ENCODE measurements around the gene ZP2.

Gene ZP2

GRCh38 chr16:21218153-21218552 lies 6.8 kb upstream of the ZP2 start:
- peaks cover 2 to 10% of the 10 kb centered on the region in 2 donors for H3K4me1 ChIP-seq (ENCODE audit: control insufficient read depth in 2 of 2, insufficient read depth in 2 of 2, low read length in 2 of 2)
- no peaks in the 10 kb centered on the region for H3K27me3 ChIP-seq (ENCODE audit: control insufficient read depth in 2 of 2, insufficient read depth in 2 of 2, low read length in 2 of 2)
- H3K9me3 ChIP-seq (ENCODE audit: control insufficient read depth in 2 of 2, low read length in 2 of 2): no peaks in the 10 kb centered on the region

GRCh38 chr16:21217121-21217520 lies 5.7 kb upstream of the ZP2 start:
- Histone ChIP-seq H3K9me3 (ENCODE audit: control insufficient read depth in 2 of 2, low read length in 2 of 2) (no peaks in the 10 kb centered on the region), H3K27ac (ENCODE audit: low read depth in 2 of 2, low read length in 2 of 2) (no peak overlapping the region), H3K9ac (ENCODE audit: low read depth in 1 of 2, low read length in 2 of 2) (no peak overlapping the region), H3K27me3 (ENCODE audit: control insufficient read depth in 2 of 2, insufficient read depth in 2 of 2, low read length in 2 of 2) (no peaks in the 10 kb centered on the region), H3K4me1 (ENCODE audit: control insufficient read depth in 2 of 2, insufficient read depth in 2 of 2, low read length in 2 of 2) (peaks cover 2 to 4% of the 10 kb centered on the region in 2 donors), H3K4me3 (ENCODE audit: low read length in 2 of 2) (no peak overlapping the region), H3K36me3 (ENCODE audit: control insufficient read depth in 2 of 2, insufficient read depth in 2 of 2, low read length in 2 of 2) (no peaks in the 10 kb centered on the region)

More at GRCh38 chr16:21218153-21218552, 6.8 kb upstream of the ZP2 start:
- Histone ChIP-seq H3K9ac (ENCODE audit: low read depth in 1 of 2, low read length in 2 of 2) (no peak overlapping the region), H3K36me3 (ENCODE audit: control insufficient read depth in 2 of 2, insufficient read depth in 2 of 2, low read length in 2 of 2) (no peaks in the 10 kb centered on the region), H3K27ac (ENCODE audit: low read depth in 2 of 2, low read length in 2 of 2) (no peak overlapping the region), H3K4me3 (ENCODE audit: low read length in 2 of 2) (no peak overlapping the region)

GRCh38 chr16:21214086-21214485 lies 2.7 kb upstream of the ZP2 start:
- Histone ChIP-seq H3K36me3 (ENCODE audit: control insufficient read depth in 2 of 2, insufficient read depth in 2 of 2, low read length in 2 of 2) (no peaks in the 10 kb centered on the region), H3K27me3 (ENCODE audit: control insufficient read depth in 2 of 2, insufficient read depth in 2 of 2, low read length in 2 of 2) (peaks cover 0 to 4% of the 10 kb centered on the region in 2 donors), H3K27ac (ENCODE audit: low read depth in 2 of 2, low read length in 2 of 2) (no peak overlapping the region)

GRCh38 chr16:21208446-21209230 lies 2.7 kb downstream of the ZP2 start:
- no peak overlapping the region for H3K27ac ChIP-seq (ENCODE audit: low read depth in 2 of 2, low read length in 2 of 2)
- H3K27me3 ChIP-seq (ENCODE audit: control insufficient read depth in 2 of 2, insufficient read depth in 2 of 2, low read length in 2 of 2): peaks cover 0 to 4% of the 10 kb centered on the region in 2 donors
- no peaks in the 10 kb centered on the region for H3K36me3 ChIP-seq (ENCODE audit: control insufficient read depth in 2 of 2, insufficient read depth in 2 of 2, low read length in 2 of 2)
- H3K4me3 ChIP-seq (ENCODE audit: low read length in 2 of 2): no peak overlapping the region
- no peak overlapping the region for H3K9ac ChIP-seq (ENCODE audit: low read depth in 1 of 2, low read length in 2 of 2)
- no peaks in the 10 kb centered on the region for H3K9me3 ChIP-seq (ENCODE audit: control insufficient read depth in 2 of 2, low read length in 2 of 2)
- H3K4me1 ChIP-seq (ENCODE audit: control insufficient read depth in 2 of 2, insufficient read depth in 2 of 2, low read length in 2 of 2): no peaks in the 10 kb centered on the region

More at GRCh38 chr16:21214086-21214485, 2.7 kb upstream of the ZP2 start:
- Histone ChIP-seq H3K4me3 (ENCODE audit: low read length in 2 of 2) (no peak overlapping the region), H3K9me3 (ENCODE audit: control insufficient read depth in 2 of 2, low read length in 2 of 2) (no peaks in the 10 kb centered on the region), H3K4me1 (ENCODE audit: control insufficient read depth in 2 of 2, insufficient read depth in 2 of 2, low read length in 2 of 2) (no peaks in the 10 kb centered on the region), H3K9ac (ENCODE audit: low read depth in 1 of 2, low read length in 2 of 2) (no peak overlapping the region)

GRCh38 chr16:21206550-21206949 lies 4.8 kb downstream of the ZP2 start:
- H3K4me3 ChIP-seq (ENCODE audit: low read length in 2 of 2): no peak overlapping the region
- no peaks in the 10 kb centered on the region for H3K4me1 ChIP-seq (ENCODE audit: control insufficient read depth in 2 of 2, insufficient read depth in 2 of 2, low read length in 2 of 2)
- no peaks in the 10 kb centered on the region for H3K9me3 ChIP-seq (ENCODE audit: control insufficient read depth in 2 of 2, low read length in 2 of 2)

GRCh38 chr16:21205303-21205702 lies 6.1 kb downstream of the ZP2 start:
- H3K27me3 ChIP-seq (ENCODE audit: control insufficient read depth in 2 of 2, insufficient read depth in 2 of 2, low read length in 2 of 2): peaks cover 0 to 4% of the 10 kb centered on the region in 2 donors
- H3K36me3 ChIP-seq (ENCODE audit: control insufficient read depth in 2 of 2, insufficient read depth in 2 of 2, low read length in 2 of 2): no peaks in the 10 kb centered on the region
- no peaks in the 10 kb centered on the region for H3K9me3 ChIP-seq (ENCODE audit: control insufficient read depth in 2 of 2, low read length in 2 of 2)
- peaks cover 0 to 4% of the 10 kb centered on the region in 2 donors for H3K4me1 ChIP-seq (ENCODE audit: control insufficient read depth in 2 of 2, insufficient read depth in 2 of 2, low read length in 2 of 2)
- no peak overlapping the region for H3K4me3 ChIP-seq (ENCODE audit: low read length in 2 of 2)
- H3K9ac ChIP-seq (ENCODE audit: low read depth in 1 of 2, low read length in 2 of 2): no peak overlapping the region
- no peak overlapping the region for H3K27ac ChIP-seq (ENCODE audit: low read depth in 2 of 2, low read length in 2 of 2)

More at GRCh38 chr16:21206550-21206949, 4.8 kb downstream of the ZP2 start:
- H3K9ac ChIP-seq (ENCODE audit: low read depth in 1 of 2, low read length in 2 of 2): no peak overlapping the region
- peaks cover 0 to 4% of the 10 kb centered on the region in 2 donors for H3K27me3 ChIP-seq (ENCODE audit: control insufficient read depth in 2 of 2, insufficient read depth in 2 of 2, low read length in 2 of 2)
- H3K36me3 ChIP-seq (ENCODE audit: control insufficient read depth in 2 of 2, insufficient read depth in 2 of 2, low read length in 2 of 2): no peaks in the 10 kb centered on the region
- no peak overlapping the region for H3K27ac ChIP-seq (ENCODE audit: low read depth in 2 of 2, low read length in 2 of 2)

- Histone ChIP-seq H3K36me3 (ENCODE audit: control insufficient read depth in 2 of 2, insufficient read depth in 2 of 2, low read length in 2 of 2) (no peaks in the 10 kb centered on the region), H3K27ac (ENCODE audit: low read depth in 2 of 2, low read length in 2 of 2) (no peak overlapping the region), H3K9ac (ENCODE audit: low read depth in 1 of 2, low read length in 2 of 2) (no peak overlapping the region), H3K9me3 (ENCODE audit: control insufficient read depth in 2 of 2, low read length in 2 of 2) (no peaks in the 10 kb centered on the region), H3K4me3 (ENCODE audit: low read length in 2 of 2) (no peak overlapping the region), H3K4me1 (ENCODE audit: control insufficient read depth in 2 of 2, insufficient read depth in 2 of 2, low read length in 2 of 2) (peaks cover 10 to 14% of the 10 kb centered on the region in 2 donors), H3K27me3 (ENCODE audit: control insufficient read depth in 2 of 2, insufficient read depth in 2 of 2, low read length in 2 of 2) (peaks cover 0 to 2% of the 10 kb centered on the region in 2 donors)
Observed at GRCh38 chr16:21203155-21203797, 8.1 kb downstream of the ZP2 start.

GRCh38 chr16:21199607-21200218 lies 11.7 kb downstream of the ZP2 start:
- Histone ChIP-seq H3K9ac (ENCODE audit: low read depth in 1 of 2, low read length in 2 of 2) (peak overlapping the region; percentile 16 to 38), H3K36me3 (ENCODE audit: control insufficient read depth in 2 of 2, insufficient read depth in 2 of 2, low read length in 2 of 2) (no peaks in the 10 kb centered on the region), H3K27ac (ENCODE audit: low read depth in 2 of 2, low read length in 2 of 2) (peak overlapping the region; percentile 62 to 78), H3K4me1 (ENCODE audit: control insufficient read depth in 2 of 2, insufficient read depth in 2 of 2, low read length in 2 of 2) (peaks cover 10 to 14% of the 10 kb centered on the region in 2 donors), H3K27me3 (ENCODE audit: control insufficient read depth in 2 of 2, insufficient read depth in 2 of 2, low read length in 2 of 2) (peaks cover 0 to 2% of the 10 kb centered on the region in 2 donors), H3K9me3 (ENCODE audit: control insufficient read depth in 2 of 2, low read length in 2 of 2) (no peaks in the 10 kb centered on the region), H3K4me3 (ENCODE audit: low read length in 2 of 2) (no peak overlapping the region)

- peaks cover 10 to 14% of the 10 kb centered on the region in 2 donors for H3K4me1 ChIP-seq (ENCODE audit: control insufficient read depth in 2 of 2, insufficient read depth in 2 of 2, low read length in 2 of 2)
- H3K27ac ChIP-seq (ENCODE audit: low read depth in 2 of 2, low read length in 2 of 2): no peak overlapping the region
- H3K9me3 ChIP-seq (ENCODE audit: control insufficient read depth in 2 of 2, low read length in 2 of 2): no peaks in the 10 kb centered on the region
- H3K9ac ChIP-seq (ENCODE audit: low read depth in 1 of 2, low read length in 2 of 2): no peak overlapping the region
- H3K4me3 ChIP-seq (ENCODE audit: low read length in 2 of 2): no peak overlapping the region
- peaks cover 0 to 2% of the 10 kb centered on the region in 2 donors for H3K27me3 ChIP-seq (ENCODE audit: control insufficient read depth in 2 of 2, insufficient read depth in 2 of 2, low read length in 2 of 2)
- no peaks in the 10 kb centered on the region for H3K36me3 ChIP-seq (ENCODE audit: control insufficient read depth in 2 of 2, insufficient read depth in 2 of 2, low read length in 2 of 2)
Observed at GRCh38 chr16:21197621-21198020, 13.8 kb downstream of the ZP2 start.

- H3K27ac ChIP-seq (ENCODE audit: low read depth in 2 of 2, low read length in 2 of 2): no peak overlapping the region
Observed at GRCh38 chr16:21197112-21197511, 14.3 kb downstream of the ZP2 start.

More at GRCh38 chr16:21197112-21197511, 14.3 kb downstream of the ZP2 start:
- Histone ChIP-seq H3K36me3 (ENCODE audit: control insufficient read depth in 2 of 2, insufficient read depth in 2 of 2, low read length in 2 of 2) (no peaks in the 10 kb centered on the region), H3K27me3 (ENCODE audit: control insufficient read depth in 2 of 2, insufficient read depth in 2 of 2, low read length in 2 of 2) (peaks cover 0 to 2% of the 10 kb centered on the region in 2 donors), H3K9me3 (ENCODE audit: control insufficient read depth in 2 of 2, low read length in 2 of 2) (no peaks in the 10 kb centered on the region), H3K9ac (ENCODE audit: low read depth in 1 of 2, low read length in 2 of 2) (no peak overlapping the region), H3K4me1 (ENCODE audit: control insufficient read depth in 2 of 2, insufficient read depth in 2 of 2, low read length in 2 of 2) (peaks cover 10 to 14% of the 10 kb centered on the region in 2 donors), H3K4me3 (ENCODE audit: low read length in 2 of 2) (no peak overlapping the region)
